OCI-LY7 (cell line): ENCODE results near the gene PODXL2.

ENCODE experiments used
- CTCF ChIP-seq: fragments of 200-600 bp; sonication (generic); conservative IDR thresholded peaks from 2 replicates; pipeline ENCODE4 v1.5.1; 2014; ENCODE audit warnings: mild to moderate bottlenecking, antibody characterized with exemption, low read length, moderate library complexity, mixed read lengths
- EZH2phosphoT487 ChIP-seq: fragments of 200-600 bp; sonication (generic); IDR thresholded peaks from 2 replicates; pipeline ENCODE4 v1.6.1; 2018; ENCODE audit warnings: low read depth, borderline replicate concordance, mild to moderate bottlenecking, mixed run types, antibody characterized with exemption, low read length, moderate library complexity, mixed read lengths

GRCh38 chr3:127661600-127661999 lies 32.6 kb downstream of the PODXL2 start:
- TF ChIP-seq EZH2phosphoT487 (no peak), CTCF (no peak)
